Measurements from ENCODE around the gene ENTPD2. TPM values are rescaled to one million over a fixed set of nuclear protein-coding genes. Genes with fewer than 3 reads are reported as not detected.

ENTPD2 gene
- total RNA-seq, 1 experiment from 2014 or later = 4.0 TPM

GRCh38 chr9:137049544-137050449 lies 4.1 kb downstream of the ENTPD2 start:
- Histone ChIP-seq H4K8ac (replicated peaks; ENCODE audit: insufficient read length, low read depth, low read length) (no peak overlapping the region), H3K27ac (ENCODE audit: insufficient read length, low read depth, low read length) (no peak overlapping the region), H3K9ac (ENCODE audit: extremely low read depth, insufficient read length, low read length) (no peak overlapping the region), H3K9me3 (ENCODE audit: control insufficient read depth, low read depth, low read length) (no peaks in the 10 kb centered on the region), H4K20me1 (ENCODE audit: control insufficient read depth, insufficient read depth, insufficient read length) (no peaks in the 10 kb centered on the region), H2BK12ac (ENCODE audit: insufficient read length, low read depth, low read length) (no peak overlapping the region), H2BK20ac (ENCODE audit: low read depth, low read length, poor library complexity, severe bottlenecking) (no peak overlapping the region), H2BK120ac (ENCODE audit: low read depth, low read length, poor library complexity, severe bottlenecking) (no peak overlapping the region), H3K79me1 (ENCODE audit: insufficient read depth, low read depth, low read length, poor library complexity, severe bottlenecking) (no peaks in the 10 kb centered on the region), H2BK5ac (ENCODE audit: insufficient read length, low read length) (no peak overlapping the region), H2BK15ac (ENCODE audit: low read depth, low read length) (no peak overlapping the region), H3K4ac (ENCODE audit: low read depth, low read length) (no peak overlapping the region), H3K14ac (ENCODE audit: insufficient read depth, low read length) (no peak overlapping the region), H3K4me2 (ENCODE audit: insufficient read depth, insufficient read length, low read length) (no peak overlapping the region), H3K56ac (ENCODE audit: insufficient read length, low read depth, low read length) (no peak overlapping the region), H3K23me2 (ENCODE audit: insufficient read length, low read depth, low read length, poor library complexity, severe bottlenecking) (peaks cover 16% of the 10 kb centered on the region), H3T11ph (ENCODE audit: low read length) (no peak overlapping the region), H3K23ac (ENCODE audit: insufficient read length, low read depth, low read length) (no peak overlapping the region), H3K27me3 (ENCODE audit: insufficient read depth, low read length) (peaks cover 7% of the 10 kb centered on the region; the same call in 1 of the 2 replicates), H4K91ac (ENCODE audit: insufficient read length, low read depth, low read length) (no peak overlapping the region), H2AK5ac (ENCODE audit: insufficient read length, low read length) (no peak overlapping the region), H3K4me1 (ENCODE audit: insufficient read depth, low read length) (no peaks in the 10 kb centered on the region), H3K18ac (ENCODE audit: insufficient read length, low read depth, low read length) (no peak overlapping the region), H3K79me2 (ENCODE audit: insufficient read depth, low read length) (0 out of 2 replicates have a peak, but pooled peaks cover 1% of the 10 kb centered on the region), H2AFZ (ENCODE audit: low read length) (no peak overlapping the region), H4K5ac (ENCODE audit: insufficient read length, low read depth, low read length) (no peak overlapping the region)
- H3K27me3 Mint-ChIP-seq (ENCODE audit: low read depth) = peaks cover 73% of the 10 kb centered on the region
- no peaks in the 10 kb centered on the region for H3K9me3 Mint-ChIP-seq
- WGBS (ENCODE audit: extremely low coverage, insufficient read length, low lambda C conversion rate) = no CpG with 5 or more reads among the region's 38 CpGs
- peaks cover 5 to 11% of the 10 kb centered on the region in 2 experiments for H3K4me1 Mint-ChIP-seq
- H3K36me3 Mint-ChIP-seq (ENCODE audit: insufficient read depth in 1 of 3, low read depth in 3 of 3) = no peaks in the 10 kb centered on the region
- DNase-seq = peak; percentile 79
- H3K4me3 Mint-ChIP-seq = no peak overlapping the region
- no peak overlapping the region for H3K27ac Mint-ChIP-seq
- TF ChIP-seq CTCF (conservative IDR thresholded peaks at IDR 0.05) = peak; percentile 77

Measured in H9 (cell line).